H9 (cell line): ENCODE data around the gene UBN1. TPM values are rescaled to one million over a fixed set of nuclear protein-coding genes. Genes with fewer than 3 reads are reported as not detected.
"Not testable (repeated sequence)": the region's sequence is repeated elsewhere in the genome, so short reads cannot be mapped to it uniquely, and the experiment has no call there.

Experiments
- DNase-seq: peaks from one replicate; pipeline ENCODE4 v3.0.0-alpha.2; 2017
- H2AFZ ChIP-seq: one replicate; pipeline ENCODE4 v1.6.1; 2013; ENCODE audit warnings: mild to moderate bottlenecking, low read length, control low read depth, moderate library complexity
- H2AK5ac ChIP-seq: 2 replicates; pipeline ENCODE4 v1.6.1; 2013; ENCODE audit warnings: low read length, control low read depth, mixed read lengths; ENCODE audit not compliant: insufficient read length
- H2BK120ac ChIP-seq: one replicate; pipeline ENCODE4 v1.6.1; 2013; ENCODE audit warnings: low read depth, mild to moderate bottlenecking, low read length, control low read depth, inconsistent platforms; ENCODE audit not compliant: poor library complexity, severe bottlenecking
- H2BK12ac ChIP-seq: 2 replicates; pipeline ENCODE4 v1.6.1; 2013; ENCODE audit warnings: low read length, control low read depth, mixed read lengths, low read depth; ENCODE audit not compliant: insufficient read length
- H2BK15ac ChIP-seq: 2 replicates; pipeline ENCODE4 v1.6.1; 2013; ENCODE audit warnings: low read depth, low read length, control low read depth
- H2BK20ac ChIP-seq: one replicate; pipeline ENCODE4 v1.6.1; 2013; ENCODE audit warnings: low read depth, mild to moderate bottlenecking, low read length, control low read depth, inconsistent platforms; ENCODE audit not compliant: poor library complexity, severe bottlenecking
- H2BK5ac ChIP-seq: 2 replicates; pipeline ENCODE4 v1.6.1; 2013; ENCODE audit warnings: low read length, control low read depth, mixed read lengths; ENCODE audit not compliant: insufficient read length
- H3K14ac ChIP-seq: 2 replicates; pipeline ENCODE4 v1.6.1; 2013; ENCODE audit warnings: low read length, control low read depth; ENCODE audit not compliant: insufficient read depth
- H3K18ac ChIP-seq: 2 replicates; pipeline ENCODE4 v1.6.1; 2013; ENCODE audit warnings: low read depth, mild to moderate bottlenecking, mixed read lengths, low read length, control low read depth; ENCODE audit not compliant: insufficient read length
- H3K23ac ChIP-seq: 2 replicates; pipeline ENCODE4 v1.6.1; 2013; ENCODE audit warnings: low read length, control low read depth, mixed read lengths, low read depth; ENCODE audit not compliant: insufficient read length
- H3K23me2 ChIP-seq: 2 replicates; pipeline ENCODE4 v1.6.1; 2013; ENCODE audit warnings: low read depth, mild to moderate bottlenecking, mixed read lengths, low read length, control low read depth; ENCODE audit not compliant: insufficient read length, poor library complexity, severe bottlenecking
- H3K27ac ChIP-seq: 2 replicates; pipeline ENCODE4 v1.5.1; 2013; ENCODE audit warnings: low read length, control low read depth, mixed read lengths, low read depth; ENCODE audit not compliant: insufficient read length
- H3K27me3 ChIP-seq: 2 replicates; pipeline ENCODE4 v1.6.1; 2013; ENCODE audit warnings: low read length, control low read depth, inconsistent platforms; ENCODE audit not compliant: insufficient read depth
- H3K4ac ChIP-seq: 2 replicates; pipeline ENCODE4 v1.6.1; 2013; ENCODE audit warnings: low read depth, mild to moderate bottlenecking, control low read depth, inconsistent platforms, low read length, moderate library complexity
- H3K4me1 ChIP-seq: 2 replicates; pipeline ENCODE4 v1.6.1; 2013; ENCODE audit warnings: low read length, control low read depth, inconsistent platforms; ENCODE audit not compliant: insufficient read depth
- H3K4me2 ChIP-seq: 2 replicates; pipeline ENCODE4 v1.6.1; 2013; ENCODE audit warnings: low read length, control low read depth, mixed read lengths; ENCODE audit not compliant: insufficient read length, insufficient read depth
- H3K56ac ChIP-seq: 2 replicates; pipeline ENCODE4 v1.6.1; 2013; ENCODE audit warnings: low read depth, mild to moderate bottlenecking, mixed read lengths, low read length, control low read depth; ENCODE audit not compliant: insufficient read length
- H3K79me1 ChIP-seq: 2 replicates; pipeline ENCODE4 v1.6.1; 2013; ENCODE audit warnings: low read depth, mild to moderate bottlenecking, moderate library complexity, low read length, control low read depth, inconsistent platforms; ENCODE audit not compliant: insufficient read depth, poor library complexity, severe bottlenecking
- H3K79me2 ChIP-seq: 2 replicates; pipeline ENCODE4 v1.6.1; 2013; ENCODE audit warnings: low read length, control low read depth, inconsistent platforms; ENCODE audit not compliant: insufficient read depth
- H3K9ac ChIP-seq: 2 replicates; pipeline ENCODE4 v1.6.1; 2013; ENCODE audit warnings: low read length, control low read depth, mixed read lengths; ENCODE audit not compliant: insufficient read length; ENCODE audit errors: extremely low read depth
- H3K9me3 ChIP-seq: one replicate; pipeline ENCODE4 v1.6.1; 2013; ENCODE audit warnings: low read depth, low read length, inconsistent platforms; ENCODE audit not compliant: control insufficient read depth
- H3T11ph ChIP-seq: one replicate; pipeline ENCODE4 v1.6.1; 2013; ENCODE audit warnings: mild to moderate bottlenecking, low read length, control low read depth, inconsistent platforms
- H4K20me1 ChIP-seq: one replicate; pipeline ENCODE4 v1.6.1; 2013; ENCODE audit not compliant: control insufficient read depth, insufficient read length, insufficient read depth
- H4K5ac ChIP-seq: 2 replicates; pipeline ENCODE4 v1.6.1; 2013; ENCODE audit warnings: low read depth, mild to moderate bottlenecking, mixed read lengths, low read length, control low read depth; ENCODE audit not compliant: insufficient read length
- H4K8ac ChIP-seq: replicated peaks from 2 replicates; pipeline ENCODE4 v1.6.1; 2013; ENCODE audit warnings: low read length, control low read depth, mixed read lengths, low read depth; ENCODE audit not compliant: insufficient read length
- H4K91ac ChIP-seq: 2 replicates; pipeline ENCODE4 v1.6.1; 2013; ENCODE audit warnings: low read depth, mild to moderate bottlenecking, moderate library complexity, mixed read lengths, low read length, control low read depth; ENCODE audit not compliant: insufficient read length
- H3K27ac Mint-ChIP-seq, 3 experiments: 2 replicates in 2 of 3; 3 replicates in 1 of 3; pipeline ENCODE4 v1.8.0; 2020 to 2021; ENCODE audit warnings: mixed read lengths in 3 of 3, mild to moderate bottlenecking in 1 of 3, moderate library complexity in 1 of 3
- H3K27me3 Mint-ChIP-seq: 2 replicates; pipeline ENCODE4 v1.8.0; 2021; ENCODE audit warnings: low read depth, mild to moderate bottlenecking, moderate library complexity, mixed read lengths
- H3K36me3 Mint-ChIP-seq, 3 experiments: 2 replicates in 2 of 3; 3 replicates in 1 of 3; pipeline ENCODE4 v1.8.0; 2020 to 2021; ENCODE audit warnings: low read depth in 3 of 3, mixed read lengths in 3 of 3; ENCODE audit not compliant: insufficient read depth in 1 of 3
- H3K4me1 Mint-ChIP-seq, 2 experiments: 2 replicates each; pipeline ENCODE4 v1.8.0; 2020; ENCODE audit warnings: mixed read lengths in 2 of 2
- H3K4me3 Mint-ChIP-seq, 2 experiments: 2 replicates in 1 of 2; 3 replicates in 1 of 2; pipeline ENCODE4 v1.8.0; 2020 to 2021; ENCODE audit warnings: mild to moderate bottlenecking in 2 of 2, mixed read lengths in 2 of 2, moderate library complexity in 1 of 2
- H3K9me3 Mint-ChIP-seq, 2 experiments: 2 replicates in 1 of 2; 3 replicates in 1 of 2; pipeline ENCODE4 v1.8.0; 2020; ENCODE audit warnings: mild to moderate bottlenecking in 2 of 2, mixed read lengths in 2 of 2, moderate library complexity in 1 of 2
- CTCF ChIP-seq: fragments of 200-600 bp; sonication (generic); conservative IDR thresholded peaks from 3 replicates; pipeline ENCODE4 v1.8.0; 2021; ENCODE audit warnings: antibody characterized with exemption, mild to moderate bottlenecking
- WGBS: extraction: QIAGEN DNeasy Blood & Tissue Kit; methylation state at CpG from one replicate; pipeline ENCODE4 v1.1.7; 2013; ENCODE audit warnings: missing lambda C conversion rate, low lambda C conversion rate, mixed read lengths; ENCODE audit not compliant: insufficient read length; ENCODE audit errors: extremely low coverage; 5-methylcytosine and 5-hydroxymethylcytosine counted together
- total RNA-seq: library from RNA; stranded (reverse); gene quantifications from 2 replicates; pipeline ENCODE4 v1.2.1, GENCODE V29; 2021

UBN1 gene
- total RNA-seq, 1 experiment from 2014 or later, result 55.2 TPM

- no peak overlapping the region for H2BK15ac ChIP-seq
- no peak overlapping the region for H4K91ac ChIP-seq
- H2BK120ac ChIP-seq, result no peak overlapping the region
- Mint-ChIP-seq H3K4me1 (no peaks in the 10 kb centered on the region), H3K27ac (no peak overlapping the region), H3K9me3 (peaks cover 3 to 6% of the 10 kb centered on the region in 2 experiments; a peak in 2 of 5 replicates), H3K36me3 (peaks cover 8 to 69% (median 60%) of the 10 kb centered on the region in 3 experiments), H3K4me3 (no peak overlapping the region), H3K27me3 (no peaks in the 10 kb centered on the region; the same call in 1 of the 2 replicates)
- H4K5ac ChIP-seq, result no peak overlapping the region
- no peak overlapping the region for H2AK5ac ChIP-seq
- no peaks in the 10 kb centered on the region for H3K79me1 ChIP-seq
- no peak overlapping the region for H2BK5ac ChIP-seq
- no peak overlapping the region for H3K9ac ChIP-seq
- no peak for DNase-seq
- H2BK12ac ChIP-seq, result no peak overlapping the region
- H3K27ac ChIP-seq, result no peak overlapping the region
- no CpG with 5 or more reads among the region's 13 CpGs for WGBS
- no peak overlapping the region for H2AFZ ChIP-seq
- H2BK20ac ChIP-seq, result no peak overlapping the region
- no peak overlapping the region for H3K23ac ChIP-seq
- H4K8ac ChIP-seq, result no peak overlapping the region
- no peaks in the 10 kb centered on the region for H3K79me2 ChIP-seq
- H3K18ac ChIP-seq, result no peak overlapping the region
- TF ChIP-seq CTCF, result no peak
- no peak overlapping the region for H3K4me2 ChIP-seq
- H3K56ac ChIP-seq, result no peak overlapping the region
- no peaks in the 10 kb centered on the region for H3K9me3 ChIP-seq
- H4K20me1 ChIP-seq, result no peaks in the 10 kb centered on the region
- no peak overlapping the region for H3K14ac ChIP-seq
- no peaks in the 10 kb centered on the region for H3K4me1 ChIP-seq
- no peaks in the 10 kb centered on the region for H3K23me2 ChIP-seq
- no peaks in the 10 kb centered on the region for H3K27me3 ChIP-seq
- H3T11ph ChIP-seq, result no peak overlapping the region
- H3K4ac ChIP-seq, result no peak overlapping the region
Measured at GRCh38 chr16:4895366-4895765, 48.1 kb downstream of the UBN1 start.

GRCh38 chr16:4896761-4897160 lies 49.5 kb downstream of the UBN1 start:
- H2BK15ac ChIP-seq, H2AK5ac ChIP-seq, H3K56ac ChIP-seq, H3K79me2 ChIP-seq, H3K27me3 ChIP-seq, H3K4me1 ChIP-seq, H3T11ph ChIP-seq, H3K14ac ChIP-seq, H3K9ac ChIP-seq, H4K5ac ChIP-seq, H3K9me3 ChIP-seq, H3K79me1 ChIP-seq, H2BK12ac ChIP-seq, DNase-seq, H3K4ac ChIP-seq, H2BK5ac ChIP-seq, H3K4me2 ChIP-seq, H3K18ac ChIP-seq, H3K27ac ChIP-seq, H3K4me3 Mint-ChIP-seq, H3K23ac ChIP-seq, H3K27me3 Mint-ChIP-seq, H3K23me2 ChIP-seq, H4K91ac ChIP-seq, H4K20me1 ChIP-seq, H2BK20ac ChIP-seq, H2BK120ac ChIP-seq, H3K27ac Mint-ChIP-seq, H3K4me1 Mint-ChIP-seq, H2AFZ ChIP-seq, H4K8ac ChIP-seq, H3K9me3 Mint-ChIP-seq: not testable (repeated sequence)
- H3K36me3 Mint-ChIP-seq, result peaks cover 8 to 62% (median 54%) of the 10 kb centered on the region in 3 experiments
- WGBS, result no CpG with 5 or more reads among the region's 9 CpGs
